ENCODE results near the gene PNMT. TPM values are rescaled to one million over a fixed set of nuclear protein-coding genes. Genes with fewer than 3 reads are reported as not detected.

Gene PNMT
- total and polyA plus RNA-seq, 2 of the 4 experiments (the other 2 are of a cell fraction) = not detected

DNA sequence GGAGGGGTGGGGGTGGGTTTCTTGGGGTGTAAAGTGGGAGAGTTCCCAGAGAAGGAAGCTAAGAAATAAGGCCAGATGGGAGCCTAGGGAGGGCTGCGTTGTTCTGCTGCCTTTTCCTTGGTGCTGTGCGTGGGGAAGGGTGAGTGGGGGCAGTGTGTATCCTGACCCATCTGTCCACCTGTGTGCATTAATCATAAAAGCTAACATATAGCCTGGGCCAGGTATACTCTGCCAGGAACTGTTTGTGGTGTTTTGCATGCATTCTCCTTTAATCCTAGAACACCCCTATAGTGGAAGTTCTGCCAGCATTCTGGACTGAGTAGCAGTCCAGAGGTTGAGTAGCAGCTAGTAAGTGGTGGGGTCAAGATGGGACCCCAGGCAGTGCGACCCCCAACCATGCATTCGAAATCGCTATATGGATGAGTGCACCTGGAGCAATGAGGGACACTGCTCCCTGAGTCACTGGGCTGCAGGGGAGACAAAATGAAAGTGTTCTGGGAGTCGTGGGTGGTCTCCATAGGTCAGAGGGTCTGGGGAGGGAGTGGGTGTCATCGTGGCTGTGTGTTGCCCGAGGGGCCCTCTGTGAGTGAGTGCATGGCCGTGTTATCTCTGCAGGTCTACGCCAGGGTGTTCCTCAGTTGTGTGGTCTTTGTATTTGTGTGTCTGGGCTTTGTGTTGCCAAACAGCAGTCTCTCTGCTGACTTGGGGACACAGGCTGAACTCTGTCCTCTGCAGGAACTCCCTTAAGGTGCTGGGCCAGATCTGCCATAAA is 32.9 kb downstream of the PNMT start:
- no peak overlapping the region for H3K56ac ChIP-seq (ENCODE audit: extremely low read depth, insufficient read depth, low read length)
- H3K79me1 ChIP-seq (ENCODE audit: low read depth in 1 of 2, low read length in 2 of 2) = peaks cover 0 to 62% of the 10 kb centered on the region in 2 experiments; a peak in 3 of 4 replicates
- H2BK120ac ChIP-seq (ENCODE audit: low read depth, low read length) = no peak overlapping the region
- no peak overlapping the region for H4K8ac ChIP-seq (ENCODE audit: low read depth in 2 of 2, low read length in 2 of 2)
- ATAC-seq (ENCODE audit: low read depth) (no peak), DNase-seq (no peak)
- peaks cover 23% of the 10 kb centered on the region for H3K9me1 ChIP-seq (ENCODE audit: insufficient read depth, low read length)
- no peak overlapping the region for H2BK15ac ChIP-seq (ENCODE audit: low read depth, low read length)
- 0 out of 2 replicates have a peak overlapping the region, but pooled peaks have one; percentile 18 for H4K5ac ChIP-seq (ENCODE audit: low read depth, low read length)
- no peaks in the 10 kb centered on the region for H3K27me3 ChIP-seq (ENCODE audit: control insufficient read depth, insufficient read depth, low read length)
- no peak overlapping the region for H2BK5ac ChIP-seq (ENCODE audit: low read depth, low read length, poor library complexity, severe bottlenecking)
- peak overlapping the region; percentile 29 for H3K4ac ChIP-seq (ENCODE audit: low read depth, low read length)
- intact Hi-C loops (cut with micrococcal nuclease) = no loop called here
- no TSS peak for BruUV-seq (replicated peaks)
- no peak overlapping the region for H4K91ac ChIP-seq (ENCODE audit: insufficient read depth, low read depth, low read length)
- ChIA-PET POLR2A (ENCODE audit: unreplicated experiment) (no interaction called here), CTCF (interaction anchor here (1.3 kb wide), 1 partner anchor 30 kb away, joined by 5 read pairs; no protein-coding TSS in a partner anchor)
- H3K18ac ChIP-seq (ENCODE audit: low read depth, low read length) = no peak overlapping the region
- dilution Hi-C loops (cut with HindIII; ENCODE audit: low sequenced_read_pairs, unreplicated experiment) = no loop called here
- peaks cover 47% of the 10 kb centered on the region for H4K20me1 ChIP-seq (ENCODE audit: insufficient read depth, low read length)
- peak overlapping the region; percentile 90 for H3K4me3 ChIP-seq (ENCODE audit: insufficient read depth, low read depth, low read length)
- peak overlapping the region; percentile 73 for H2AFZ ChIP-seq (replicated peaks; ENCODE audit: low read length, poor library complexity)
- peak overlapping the region; percentile 11 for H2AK9ac ChIP-seq (replicated peaks; ENCODE audit: low read depth, low read length, poor library complexity)
- H3K4me1 ChIP-seq (ENCODE audit: control insufficient read depth, insufficient read depth, low read length) = peaks cover 21% of the 10 kb centered on the region
- H3K36me3 ChIP-seq (ENCODE audit: control insufficient read depth, insufficient read depth, low read length) = no peaks in the 10 kb centered on the region
- no peak overlapping the region; the same call in 1 of the 2 replicates for H3K27ac ChIP-seq (ENCODE audit: insufficient read depth, low read length)
- H2BK20ac ChIP-seq (ENCODE audit: low read depth, low read length) = no peak overlapping the region
- WGBS, 2 experiments (ENCODE audit: extremely low coverage in 2 of 2, insufficient read length in 1 of 2) = 14% methylated on average over 5 of the region's 10 CpGs; no CpG with 5 or more reads in 1 of the 2 experiments
- H3K23ac ChIP-seq (ENCODE audit: low read depth, low read length) = peak overlapping the region; percentile 96
- H2AK5ac ChIP-seq (ENCODE audit: low read depth, low read length) = peak overlapping the region; percentile 61
- peak overlapping the region; percentile 99 for H3K4me2 ChIP-seq (ENCODE audit: low read depth, low read length)
- in situ Hi-C loops (cut with MboI; ENCODE audit: low sequenced_read_pairs) = no loop called here
- H3K9ac ChIP-seq (ENCODE audit: low read depth, low read length) = peak overlapping the region; percentile 87
- no peaks in the 10 kb centered on the region for H3K9me3 ChIP-seq (ENCODE audit: control insufficient read depth, insufficient read depth, low read length)
- H3K14ac ChIP-seq (replicated peaks; ENCODE audit: low read depth, low read length) = peak overlapping the region; percentile 68
- TF ChIP-seq RFX5 (IDR thresholded peaks at IDR 0.05; ENCODE audit: low read depth, low read length) (no peak), BHLHE40 (IDR thresholded peaks at IDR 0.05; ENCODE audit: low read depth, low read length) (no peak), RAD21 (IDR thresholded peaks at IDR 0.05; ENCODE audit: low read length) (no peak), SMC3 (IDR thresholded peaks at IDR 0.05; ENCODE audit: low read depth, low read length) (no peak), MAZ (IDR thresholded peaks at IDR 0.05; ENCODE audit: borderline replicate concordance, low read depth, low read length) (no peak), POLR2A (IDR thresholded peaks at IDR 0.05; ENCODE audit: low read depth, low read length) (no peak), CHD1 (IDR thresholded peaks at IDR 0.05; ENCODE audit: low read depth, low read length) (no peak), RCOR1 (IDR thresholded peaks at IDR 0.05; ENCODE audit: insufficient replicate concordance, low read length) (no peak), NFE2L2 (IDR thresholded peaks at IDR 0.05; ENCODE audit: low read depth, low read length) (no peak), CEBPB (IDR thresholded peaks at IDR 0.05; ENCODE audit: low read depth, low read length) (no peak), MAFK (IDR thresholded peaks at IDR 0.05; ENCODE audit: low read depth, low read length) (no peak), FOS (IDR thresholded peaks at IDR 0.05; ENCODE audit: low read depth, low read length) (no peak)
- TF ChIP-seq, protein P1, sequence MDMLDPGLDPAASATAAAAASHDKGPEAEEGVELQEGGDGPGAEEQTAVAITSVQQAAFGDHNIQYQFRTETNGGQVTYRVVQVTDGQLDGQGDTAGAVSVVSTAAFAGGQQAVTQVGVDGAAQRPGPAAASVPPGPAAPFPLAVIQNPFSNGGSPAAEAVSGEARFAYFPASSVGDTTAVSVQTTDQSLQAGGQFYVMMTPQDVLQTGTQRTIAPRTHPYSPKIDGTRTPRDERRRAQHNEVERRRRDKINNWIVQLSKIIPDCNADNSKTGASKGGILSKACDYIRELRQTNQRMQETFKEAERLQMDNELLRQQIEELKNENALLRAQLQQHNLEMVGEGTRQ (IDR thresholded peaks at IDR 0.05; ENCODE audit: low read depth, low read length) = no peak
- TF ChIP-seq, protein P2, sequence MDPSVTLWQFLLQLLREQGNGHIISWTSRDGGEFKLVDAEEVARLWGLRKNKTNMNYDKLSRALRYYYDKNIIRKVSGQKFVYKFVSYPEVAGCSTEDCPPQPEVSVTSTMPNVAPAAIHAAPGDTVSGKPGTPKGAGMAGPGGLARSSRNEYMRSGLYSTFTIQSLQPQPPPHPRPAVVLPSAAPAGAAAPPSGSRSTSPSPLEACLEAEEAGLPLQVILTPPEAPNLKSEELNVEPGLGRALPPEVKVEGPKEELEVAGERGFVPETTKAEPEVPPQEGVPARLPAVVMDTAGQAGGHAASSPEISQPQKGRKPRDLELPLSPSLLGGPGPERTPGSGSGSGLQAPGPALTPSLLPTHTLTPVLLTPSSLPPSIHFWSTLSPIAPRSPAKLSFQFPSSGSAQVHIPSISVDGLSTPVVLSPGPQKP (IDR thresholded peaks at IDR 0.05; ENCODE audit: borderline replicate concordance, low read depth, low read length) = no peak
- TF ChIP-seq, protein P3, sequence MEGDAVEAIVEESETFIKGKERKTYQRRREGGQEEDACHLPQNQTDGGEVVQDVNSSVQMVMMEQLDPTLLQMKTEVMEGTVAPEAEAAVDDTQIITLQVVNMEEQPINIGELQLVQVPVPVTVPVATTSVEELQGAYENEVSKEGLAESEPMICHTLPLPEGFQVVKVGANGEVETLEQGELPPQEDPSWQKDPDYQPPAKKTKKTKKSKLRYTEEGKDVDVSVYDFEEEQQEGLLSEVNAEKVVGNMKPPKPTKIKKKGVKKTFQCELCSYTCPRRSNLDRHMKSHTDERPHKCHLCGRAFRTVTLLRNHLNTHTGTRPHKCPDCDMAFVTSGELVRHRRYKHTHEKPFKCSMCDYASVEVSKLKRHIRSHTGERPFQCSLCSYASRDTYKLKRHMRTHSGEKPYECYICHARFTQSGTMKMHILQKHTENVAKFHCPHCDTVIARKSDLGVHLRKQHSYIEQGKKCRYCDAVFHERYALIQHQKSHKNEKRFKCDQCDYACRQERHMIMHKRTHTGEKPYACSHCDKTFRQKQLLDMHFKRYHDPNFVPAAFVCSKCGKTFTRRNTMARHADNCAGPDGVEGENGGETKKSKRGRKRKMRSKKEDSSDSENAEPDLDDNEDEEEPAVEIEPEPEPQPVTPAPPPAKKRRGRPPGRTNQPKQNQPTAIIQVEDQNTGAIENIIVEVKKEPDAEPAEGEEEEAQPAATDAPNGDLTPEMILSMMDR (conservative IDR thresholded peaks at IDR 0.05; ENCODE audit: low read depth, low read length) = no peak

All from IMR-90 (cell line).